K562 (cell line): Measurements from ENCODE around the gene BEST1. TPM values are rescaled to one million over a fixed set of nuclear protein-coding genes. Genes with fewer than 3 reads are reported as not detected.

Experiments used
- ATAC-seq: fragments of 200-7000 bp; cut with Tn5 transposase; 3 replicates; pipeline ENCODE4 v1.9.1; 2020; ENCODE audit warnings: moderate library complexity
- BruUV-seq: library from RNA; stranded (reverse); fragments of 400-500 nt; replicated peaks from 2 replicates; lab custom pipeline; 2021; lab: Mats Ljungman, UMichigan
- CTCF ChIA-PET: fragments of 300-600 bp; formaldehyde crosslinking; extraction: SDS; loops from one replicate; lab custom pipeline; 2021; ENCODE audit warnings: low intra/inter-chr PET ratio; lab: Yijun Ruan, JAX
- POLR2A ChIA-PET: fragments of 300-600, 350-650 bp; sonication (Branson Sonifier 250); formaldehyde crosslinking; extraction: SDS; loops from one replicate; lab custom pipeline; 2021; ENCODE audit warnings: antibody characterized with exemption, inconsistent platforms; lab: Yijun Ruan, JAX
- DNase-seq, 4 experiments: peaks; one replicate each; pipeline versions ENCODE4 v3.0.0 to v3.0.0-alpha.2; 2011 to 2018; ENCODE audit warnings: low spot score in 3 of 4, mixed read lengths in 3 of 4; ENCODE audit errors: extremely low read depth in 1 of 4
- FAIRE-seq: peaks from 2 replicates; lab custom pipeline; 2011; peaks lifted over from hg19 to GRCh38; lab: Jason Lieb, UNC
- H2AFZ ChIP-seq: 2 replicates; pipeline ENCODE4 v1.6.0; 2011; ENCODE audit warnings: low read depth, low read length, control low read depth, inconsistent platforms
- H3K27ac ChIP-seq: fragments of 200-600 bp; 3 replicates; pipeline ENCODE4 v1.8.0; 2011; ENCODE audit warnings: low read depth, mild to moderate bottlenecking, control low read depth, inconsistent platforms, low read length, moderate library complexity, mixed read lengths; ENCODE audit errors: extremely low read depth
- H3K27me3 ChIP-seq, 2 experiments: fragments of 300-600 bp in 1 of 2; 2 replicates in 1 of 2; 3 replicates in 1 of 2; pipeline versions ENCODE4 v1.6.0 to v1.8.0; 2011; ENCODE audit warnings: inconsistent platforms in 2 of 2, low read length in 2 of 2, mild to moderate bottlenecking in 1 of 2, mixed read lengths in 1 of 2, moderate library complexity in 1 of 2; ENCODE audit not compliant: control insufficient read depth in 2 of 2, insufficient read depth in 2 of 2
- H3K36me3 ChIP-seq: fragments of 300-600 bp; 3 replicates; pipeline ENCODE4 v1.8.0; 2011; ENCODE audit warnings: mild to moderate bottlenecking, low read length, inconsistent platforms; ENCODE audit not compliant: control insufficient read depth, insufficient read depth
- H3K4me1 ChIP-seq, 2 experiments: fragments of 200-600 bp in 1 of 2; replicated peaks in 1 of 2; 2 replicates in 1 of 2; 3 replicates in 1 of 2; pipeline versions ENCODE4 v1.5.1 to v1.8.0; 2011; ENCODE audit warnings: inconsistent platforms in 2 of 2, low read length in 2 of 2, mild to moderate bottlenecking in 1 of 2, mixed read lengths in 1 of 2, moderate library complexity in 1 of 2; ENCODE audit not compliant: control insufficient read depth in 2 of 2, insufficient read depth in 2 of 2
- H3K4me2 ChIP-seq: 2 replicates; pipeline ENCODE4 v1.6.1; 2011; ENCODE audit warnings: low read length, control low read depth, inconsistent platforms, mixed read lengths; ENCODE audit not compliant: insufficient read depth
- H3K4me3 ChIP-seq: fragments of 200-600 bp; sonication (generic), shearing (Covaris generic); 2 replicates; pipeline ENCODE4 v1.5.1; 2016; ENCODE audit warnings: control low read depth, inconsistent platforms
- H3K79me2 ChIP-seq: fragments of 200-600 bp; 3 replicates; pipeline ENCODE4 v1.8.0; 2011; ENCODE audit warnings: low read length, inconsistent platforms; ENCODE audit not compliant: control insufficient read depth, insufficient read depth
- H3K9ac ChIP-seq, 2 experiments: 2 replicates each; pipeline versions ENCODE4 v1.6.0 to v1.6.1; 2011; ENCODE audit warnings: low read depth in 2 of 2, low read length in 2 of 2, control low read depth in 1 of 2, inconsistent platforms in 1 of 2, mild to moderate bottlenecking in 1 of 2, mixed read lengths in 1 of 2; ENCODE audit not compliant: insufficient read depth in 1 of 2
- H3K9me1 ChIP-seq: one replicate; pipeline ENCODE4 v1.6.0; 2011; ENCODE audit warnings: inconsistent platforms, mild to moderate bottlenecking, low read length, moderate library complexity; ENCODE audit not compliant: control insufficient read depth, insufficient read depth
- H3K9me3 ChIP-seq: replicated peaks from 2 replicates; pipeline ENCODE4 v1.5.1; 2011; ENCODE audit warnings: low read depth, low read length, inconsistent platforms; ENCODE audit not compliant: control insufficient read depth, insufficient read depth
- H4K20me1 ChIP-seq: replicated peaks from 2 replicates; pipeline ENCODE4 v1.6.1; 2011; ENCODE audit warnings: low read length, inconsistent platforms, mixed read lengths; ENCODE audit not compliant: control insufficient read depth, insufficient read depth
- ADNP ChIP-seq: fragments of 200-800 bp; sonication (Bioruptor generic); IDR thresholded peaks from 2 replicates; pipeline ENCODE4 v1.6.1; 2016; ENCODE audit warnings: missing genetic modification characterization, missing compliant biosample characterization
- ARHGAP35 ChIP-seq: fragments of 450-650 bp; IDR thresholded peaks from 2 replicates; pipeline ENCODE4 v1.6.1; 2018; ENCODE audit not compliant: partially characterized antibody
- ELF1 ChIP-seq: fragments of 200-800 bp; sonication (Bioruptor generic); IDR thresholded peaks from 2 replicates; pipeline ENCODE4 v1.6.1; 2016; ENCODE audit warnings: missing genetic modification characterization, missing compliant biosample characterization
- FIP1L1 ChIP-seq: fragments of 200-400 bp; formaldehyde crosslinking; IDR thresholded peaks from 2 replicates; pipeline ENCODE4 v1.6.1; 2018; ENCODE audit warnings: mild to moderate bottlenecking, low read depth, low read length; ENCODE audit not compliant: poor library complexity, severe bottlenecking
- FOXK1 ChIP-seq: sonication (generic); formaldehyde crosslinking; IDR thresholded peaks from 2 replicates; pipeline ENCODE4 v1.8.0; 2022; ENCODE audit warnings: missing genetic modification reagents, mild to moderate bottlenecking, borderline replicate concordance
- HDAC1 ChIP-seq, 2 experiments: fragments of 450-650 bp; IDR thresholded peaks; 2 replicates each; pipeline ENCODE4 v1.6.1; 2016 to 2017; ENCODE audit warnings: inconsistent platforms in 1 of 2, mild to moderate bottlenecking in 1 of 2, moderate library complexity in 1 of 2
- HDAC8 ChIP-seq: fragments of 450-650 bp; IDR thresholded peaks from 2 replicates; pipeline ENCODE4 v1.6.1; 2016; ENCODE audit warnings: mild to moderate bottlenecking, missing genetic modification characterization, moderate library complexity, missing compliant biosample characterization
- JUND ChIP-seq, 2 experiments: IDR thresholded peaks; 2 replicates in 1 of 2; 3 replicates in 1 of 2; pipeline ENCODE4 v1.6.1; 2011; ENCODE audit warnings: borderline replicate concordance in 2 of 2, low read depth in 2 of 2, low read length in 2 of 2, improper control_type of control experiment in 1 of 2, missing biosample characterization in 1 of 2, missing genetic modification characterization in 1 of 2, missing genetic modification reagents in 1 of 2
- NR2C2 ChIP-seq, 2 experiments: fragments of 200-800 bp in 1 of 2; sonication (Bioruptor generic) in 1 of 2; sonication (generic) in 1 of 2; formaldehyde crosslinking in 1 of 2; IDR thresholded peaks; 2 replicates each; pipeline versions ENCODE4 v1.6.1 to v1.8.0; 2016 to 2022; ENCODE audit warnings: mild to moderate bottlenecking in 1 of 2, missing compliant biosample characterization in 1 of 2, missing genetic modification characterization in 1 of 2, missing genetic modification reagents in 1 of 2
- NUFIP1 ChIP-seq: fragments of 450-650 bp; IDR thresholded peaks from 2 replicates; pipeline ENCODE4 v1.6.1; 2018; ENCODE audit not compliant: partially characterized antibody
- POU5F1 ChIP-seq: fragments of 150-350 bp; IDR thresholded peaks from 2 replicates; pipeline ENCODE4 v1.6.1; 2014; ENCODE audit warnings: borderline replicate concordance, low read length, low read depth, mild to moderate bottlenecking; ENCODE audit not compliant: partially characterized antibody
- TAL1 ChIP-seq: fragments of 450-650 bp; IDR thresholded peaks from 2 replicates; pipeline ENCODE4 v1.6.1; 2016; ENCODE audit warnings: mild to moderate bottlenecking
- THRAP3 ChIP-seq: fragments of 450-650 bp; IDR thresholded peaks from 2 replicates; pipeline ENCODE4 v1.6.1; 2016; ENCODE audit warnings: mild to moderate bottlenecking, inconsistent platforms, borderline replicate concordance
- ZNF79 ChIP-seq: fragments of 250-450 bp; sonication (Bioruptor Pico); IDR thresholded peaks from 2 replicates; pipeline ENCODE4 v1.4.0; 2020; ENCODE audit warnings: low read depth, mild to moderate bottlenecking, moderate library complexity
- whole genome bisulfite sequencing: fragments of 100-300 bp; shearing (Covaris generic); methylation state at CpG from one replicate; pipeline ENCODE4 v1.1.6; 2016; ENCODE audit warnings: low coverage, mixed read lengths; ENCODE audit not compliant: insufficient coverage; ENCODE audit errors: missing lambda C conversion rate; 5-methylcytosine and 5-hydroxymethylcytosine counted together
- in situ Hi-C: fragments of 300-500 bp; cut with MboI; formaldehyde crosslinking; loops from 4 replicates; pipeline ENCODE4 v1.15.0; 2018; ENCODE audit warnings: inconsistent platforms, mixed read lengths
- intact Hi-C: fragments of 100-400 bp; cut with micrococcal nuclease; formaldehyde crosslinking; loops from 2 replicates; pipeline ENCODE4 v1.14.2; 2022
- polyA plus RNA-seq, 8 experiments: library from polyadenylated mRNA; depleted of rRNA in 4 of 8; stranded (reverse) in 5 of 8; unstranded in 3 of 8; fragments of >200 nt; fragmentation: Nextera tagmentation in 2 of 8; fragmentation: Illumina TruSeq in 1 of 8; extraction: Ambion mirVana in 2 of 8; extraction: Trizol in 1 of 8; gene quantifications; 2 replicates each; pipeline versions ENCODE4 v1.2.1 to v1.2.3, GENCODE V29; 2011 to 2014; ENCODE audit warnings: inconsistent platforms in 1 of 8, missing spikeins in 1 of 8
- total RNA-seq, 7 experiments: library from RNA; depleted of rRNA in 6 of 7; stranded (reverse); fragments of >200 nt in 6 of 7; fragmentation: Illumina TruSeq in 2 of 7; extraction: Trizol in 2 of 7; gene quantifications; 2 replicates each; pipeline versions ENCODE4 v1.2.1 to v1.2.3, GENCODE V29; 2011 to 2021; ENCODE audit warnings: low replicate concordance in 1 of 7
- TF ChIP-seq, protein P1 (sequence below): sonication (generic); formaldehyde crosslinking; IDR thresholded peaks from 2 replicates; pipeline ENCODE4 v1.8.1; 2023; ENCODE audit warnings: missing genetic modification reagents, mild to moderate bottlenecking, borderline replicate concordance

The BEST1 gene
- total and polyA plus RNA-seq, 9 of the 15 experiments (the other 6 are each of a cell fraction or from before 2014, with no cell fraction given): 0.07 to 1.3 (median 0.40) TPM

DNA sequence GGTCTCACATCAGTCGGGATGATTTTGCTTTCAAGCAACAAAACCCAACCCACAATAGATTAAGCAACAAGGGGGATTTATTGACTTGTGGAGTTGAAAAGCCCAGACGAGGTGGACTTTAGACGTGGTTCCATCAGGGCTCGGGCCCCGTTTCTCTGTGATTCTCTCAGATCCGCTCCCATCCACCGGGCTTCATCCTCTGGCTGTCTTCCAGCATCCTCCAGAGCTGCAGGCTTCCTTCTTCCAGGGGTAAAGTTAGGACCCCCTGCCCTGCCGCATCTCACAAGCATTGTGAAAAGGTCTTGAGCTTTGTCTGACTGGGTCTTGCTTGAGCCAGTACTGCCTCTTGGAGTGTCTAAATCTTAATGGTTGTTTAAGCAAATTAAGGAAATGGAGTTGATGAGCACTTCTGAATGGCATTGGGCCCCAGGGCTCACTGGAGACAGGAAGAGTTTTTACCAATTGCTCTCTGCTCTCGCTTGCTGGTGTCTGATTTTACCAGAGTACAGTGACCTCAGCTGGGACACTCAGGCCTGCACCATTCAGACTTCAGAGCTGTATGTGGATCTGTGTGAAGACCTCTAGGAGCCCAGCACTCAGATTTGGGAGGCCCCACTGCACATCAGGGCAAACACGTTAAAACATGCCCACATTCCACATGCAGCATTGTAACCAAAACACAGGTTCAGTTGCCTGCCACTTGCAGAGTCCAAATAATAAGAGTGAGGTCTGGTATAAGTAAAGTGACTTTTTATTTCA, 30.8 kb downstream of the BEST1 start:
- POLR2A ChIA-PET: interaction anchor here (0.6 to 5.6 kb wide), 6 partner anchors 10 to 74 kb away, joined by 3 to 65 read pairs (median 3); partner anchors contain the start of gene FTH1
- DNase-seq (no peak), ATAC-seq (peak; percentile 37), FAIRE-seq (no peak)
- BruUV-seq: no TSS peak
- intact Hi-C loops: no loop called here
- TF ChIP-seq, protein P1, sequence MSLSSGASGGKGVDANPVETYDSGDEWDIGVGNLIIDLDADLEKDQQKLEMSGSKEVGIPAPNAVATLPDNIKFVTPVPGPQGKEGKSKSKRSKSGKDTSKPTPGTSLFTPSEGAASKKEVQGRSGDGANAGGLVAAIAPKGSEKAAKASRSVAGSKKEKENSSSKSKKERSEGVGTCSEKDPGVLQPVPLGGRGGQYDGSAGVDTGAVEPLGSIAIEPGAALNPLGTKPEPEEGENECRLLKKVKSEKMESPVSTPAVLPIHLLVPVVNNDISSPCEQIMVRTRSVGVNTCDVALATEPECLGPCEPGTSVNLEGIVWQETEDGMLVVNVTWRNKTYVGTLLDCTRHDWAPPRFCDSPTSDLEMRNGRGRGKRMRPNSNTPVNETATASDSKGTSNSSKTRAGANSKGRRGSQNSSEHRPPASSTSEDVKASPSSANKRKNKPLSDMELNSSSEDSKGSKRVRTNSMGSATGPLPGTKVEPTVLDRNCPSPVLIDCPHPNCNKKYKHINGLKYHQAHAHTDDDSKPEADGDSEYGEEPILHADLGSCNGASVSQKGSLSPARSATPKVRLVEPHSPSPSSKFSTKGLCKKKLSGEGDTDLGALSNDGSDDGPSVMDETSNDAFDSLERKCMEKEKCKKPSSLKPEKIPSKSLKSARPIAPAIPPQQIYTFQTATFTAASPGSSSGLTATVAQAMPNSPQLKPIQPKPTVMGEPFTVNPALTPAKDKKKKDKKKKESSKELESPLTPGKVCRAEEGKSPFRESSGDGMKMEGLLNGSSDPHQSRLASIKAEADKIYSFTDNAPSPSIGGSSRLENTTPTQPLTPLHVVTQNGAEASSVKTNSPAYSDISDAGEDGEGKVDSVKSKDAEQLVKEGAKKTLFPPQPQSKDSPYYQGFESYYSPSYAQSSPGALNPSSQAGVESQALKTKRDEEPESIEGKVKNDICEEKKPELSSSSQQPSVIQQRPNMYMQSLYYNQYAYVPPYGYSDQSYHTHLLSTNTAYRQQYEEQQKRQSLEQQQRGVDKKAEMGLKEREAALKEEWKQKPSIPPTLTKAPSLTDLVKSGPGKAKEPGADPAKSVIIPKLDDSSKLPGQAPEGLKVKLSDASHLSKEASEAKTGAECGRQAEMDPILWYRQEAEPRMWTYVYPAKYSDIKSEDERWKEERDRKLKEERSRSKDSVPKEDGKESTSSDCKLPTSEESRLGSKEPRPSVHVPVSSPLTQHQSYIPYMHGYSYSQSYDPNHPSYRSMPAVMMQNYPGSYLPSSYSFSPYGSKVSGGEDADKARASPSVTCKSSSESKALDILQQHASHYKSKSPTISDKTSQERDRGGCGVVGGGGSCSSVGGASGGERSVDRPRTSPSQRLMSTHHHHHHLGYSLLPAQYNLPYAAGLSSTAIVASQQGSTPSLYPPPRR (CRISPR knock-in tag): no peak
- TF ChIP-seq HDAC8 (tag) (no peak), POU5F1 (no peak), JUND (IDR thresholded peaks at IDR 0.05; ENCODE audit: borderline replicate concordance, low read depth, low read length) (no peak), JUND (tag; IDR thresholded peaks at IDR 0.05; ENCODE audit: borderline replicate concordance, low read depth, low read length) (no peak), THRAP3 (no peak), NUFIP1 (no peak), FIP1L1 (no peak), ARHGAP35 (no peak), FOXK1 (no peak), NR2C2 (CRISPR knock-in tag; IDR thresholded peaks at IDR 0.05) (no peak), NR2C2 (tag; IDR thresholded peaks at IDR 0.05) (no peak), ADNP (tag) (no peak), ZNF79 (no peak), ELF1 (tag) (no peak), TAL1 (no peak), HDAC1 (IDR thresholded peaks at IDR 0.05) (no peak)
- no peaks in the 10 kb centered on the region for H4K20me1 ChIP-seq
- H3K79me2 ChIP-seq: no peaks in the 10 kb centered on the region
- H3K4me2 ChIP-seq: no peak overlapping the region
- no peaks in the 10 kb centered on the region for H3K27me3 ChIP-seq
- peaks cover 0 to 5% of the 10 kb centered on the region in 2 experiments; a peak in 4 of 5 replicates for H3K4me1 ChIP-seq
- 66% methylated on average over 10 of the region's 10 CpGs for WGBS
- in situ Hi-C loops: no loop called here
- CTCF ChIA-PET: no interaction called here
- H3K9ac ChIP-seq: no peak overlapping the region
- no peaks in the 10 kb centered on the region for H3K9me1 ChIP-seq
- H3K9me3 ChIP-seq: no peaks in the 10 kb centered on the region
- no peak overlapping the region for H3K27ac ChIP-seq
- H3K36me3 ChIP-seq: no peaks in the 10 kb centered on the region
- no peak overlapping the region for H2AFZ ChIP-seq
- H3K4me3 ChIP-seq: no peak overlapping the region
